Activated T-helper 1 cell treated with anti-CD3 and anti-CD28 coated beads, Interleukin-12 subunit alpha, Interleukin-12 subunit beta, Interleukin-2, Interleukin-4 antibody, amounts not matched to agents 30 ng/mL and 10 ng/mL and 1 ng/mL, durations not matched to agents 14 hours and 24 hours and 36 hours (primary cell): Measurements from ENCODE around the gene OSBPL8. TPM values are rescaled to one million over a fixed set of nuclear protein-coding genes. Genes with fewer than 3 reads are reported as not detected.

ENCODE experiments used
- DNase-seq: peaks from one replicate; pipeline ENCODE4 v3.0.0; 2021; ENCODE audit warnings: low spot score
- H3K27ac Mint-ChIP-seq: one replicate; pipeline ENCODE4 v1.8.0; 2021; ENCODE audit warnings: mild to moderate bottlenecking, mixed read lengths
- H3K27me3 Mint-ChIP-seq: one replicate; pipeline ENCODE4 v1.8.0; 2022; ENCODE audit warnings: mild to moderate bottlenecking, moderate library complexity, mixed read lengths; ENCODE audit not compliant: insufficient read depth
- H3K36me3 Mint-ChIP-seq: one replicate; pipeline ENCODE4 v1.8.0; 2021; ENCODE audit warnings: low read depth, mixed read lengths
- H3K4me1 Mint-ChIP-seq: one replicate; pipeline ENCODE4 v1.8.0; 2021; ENCODE audit warnings: low read depth, mixed read lengths
- H3K4me3 Mint-ChIP-seq: one replicate; pipeline ENCODE4 v1.8.0; 2021; ENCODE audit warnings: mild to moderate bottlenecking, moderate library complexity, mixed read lengths
- H3K9me3 Mint-ChIP-seq: one replicate; pipeline ENCODE4 v1.8.0; 2021; ENCODE audit warnings: mixed read lengths
- intact Hi-C: fragments of 100-400 bp; cut with micrococcal nuclease; formaldehyde crosslinking; loops from one replicate; pipeline ENCODE4 v1.15.1; 2024
- total RNA-seq: library from RNA; stranded (reverse); gene quantifications from 2 replicates; pipeline ENCODE4 v1.2.3, GENCODE V29; 2022

Gene OSBPL8
- total RNA-seq, 1 donor from 2014 or later = 86.9 TPM

- H3K4me3 Mint-ChIP-seq = no peak overlapping the region
- DNase-seq = no peak
- peaks cover 50% of the 10 kb centered on the region for H3K4me1 Mint-ChIP-seq
- no peaks in the 10 kb centered on the region for H3K9me3 Mint-ChIP-seq
- H3K27me3 Mint-ChIP-seq = no peaks in the 10 kb centered on the region
- H3K36me3 Mint-ChIP-seq = peaks cover 18% of the 10 kb centered on the region
- intact Hi-C loops = loop anchor here (10.0 kb wide), 1 partner anchor 1218 kb away; the partner anchor contains the start of genes CAPS2 and GLIPR1L1
- no peak overlapping the region for H3K27ac Mint-ChIP-seq
Observed at GRCh38 chr12:76552343-76552938, 7.1 kb downstream of the OSBPL8 start.

- no peak for DNase-seq
- Mint-ChIP-seq H3K4me3 (no peak overlapping the region), H3K36me3 (peaks cover 20% of the 10 kb centered on the region), H3K9me3 (no peaks in the 10 kb centered on the region), H3K27me3 (no peaks in the 10 kb centered on the region), H3K4me1 (peaks cover 53% of the 10 kb centered on the region), H3K27ac (no peak overlapping the region)
- intact Hi-C loops = loop anchor here (10.0 kb wide), 1 partner anchor 1217 kb away; the partner anchor contains the start of genes CAPS2 and GLIPR1L1
Observed at GRCh38 chr12:76551482-76551888, 8.1 kb downstream of the OSBPL8 start.

- no peaks in the 10 kb centered on the region for H3K9me3 Mint-ChIP-seq
- no peak for DNase-seq
- intact Hi-C loops = loop anchor here (5.0 kb wide), 1 partner anchor 38 kb away; no protein-coding TSS in a partner anchor
- H3K27me3 Mint-ChIP-seq = no peaks in the 10 kb centered on the region
- peaks cover 10% of the 10 kb centered on the region for H3K36me3 Mint-ChIP-seq
- peaks cover 47% of the 10 kb centered on the region for H3K4me1 Mint-ChIP-seq
- no peak overlapping the region for H3K27ac Mint-ChIP-seq
- H3K4me3 Mint-ChIP-seq = no peak overlapping the region
Observed at GRCh38 chr12:76549131-76549530, 10.4 kb downstream of the OSBPL8 start.

DNA sequence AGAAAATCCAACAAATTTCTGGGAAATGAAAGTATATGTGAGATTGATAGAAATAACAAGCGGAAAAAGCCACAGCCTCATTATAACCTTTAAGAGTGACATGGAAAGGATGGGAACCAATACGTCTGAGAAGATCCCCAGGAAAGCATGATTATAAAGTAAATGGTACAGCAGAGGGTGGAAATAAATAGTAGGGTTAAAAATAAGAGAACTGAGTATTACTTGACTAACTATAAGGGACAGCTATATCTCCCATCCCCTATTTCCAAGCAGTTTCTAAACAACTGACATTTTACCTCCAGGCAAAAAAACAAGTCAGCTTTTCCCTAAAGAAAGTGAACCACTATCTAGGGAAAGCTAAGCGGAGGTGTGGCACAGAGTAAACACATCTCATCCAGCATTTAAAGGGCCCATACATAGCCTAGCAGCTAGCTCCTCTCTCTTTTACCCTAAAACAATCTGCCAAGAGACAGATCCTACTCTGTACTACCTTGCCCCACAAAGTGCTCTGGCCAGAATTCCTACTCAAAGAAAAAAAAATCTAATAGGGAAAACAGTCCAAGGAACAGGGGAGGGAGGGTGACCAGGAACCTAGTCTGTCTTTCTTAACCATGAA lies 11.2 kb downstream of the OSBPL8 start:
- Mint-ChIP-seq H3K27me3 (no peaks in the 10 kb centered on the region), H3K36me3 (peaks cover 10% of the 10 kb centered on the region), H3K4me1 (peaks cover 47% of the 10 kb centered on the region), H3K9me3 (no peaks in the 10 kb centered on the region), H3K4me3 (no peak overlapping the region), H3K27ac (no peak overlapping the region)
- intact Hi-C loops = loop anchor here (5.0 kb wide), 1 partner anchor 39 kb away; no protein-coding TSS in a partner anchor
- DNase-seq = no peak

DNA sequence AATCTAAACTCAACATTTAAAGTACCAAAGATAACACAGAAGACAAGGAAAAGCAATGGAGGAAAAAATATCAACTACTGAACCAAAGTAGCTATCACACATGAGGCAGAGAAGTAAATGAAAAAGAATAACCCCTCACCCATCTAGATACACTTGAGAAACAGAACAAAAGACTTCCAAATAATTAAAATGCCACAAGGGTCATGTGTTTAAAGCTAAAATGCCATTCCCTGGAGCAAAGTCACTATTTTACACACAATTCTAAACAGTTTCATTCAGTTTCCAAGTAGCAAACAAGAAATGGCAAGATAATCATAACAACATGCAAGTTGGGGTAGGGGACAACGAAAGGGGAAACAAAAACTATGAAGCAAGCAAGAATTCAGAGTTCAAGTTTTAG lies 12.0 kb downstream of the OSBPL8 start:
- Mint-ChIP-seq H3K27me3 (no peaks in the 10 kb centered on the region), H3K36me3 (peaks cover 8% of the 10 kb centered on the region), H3K9me3 (no peaks in the 10 kb centered on the region), H3K4me3 (no peak overlapping the region), H3K4me1 (peaks cover 39% of the 10 kb centered on the region), H3K27ac (no peak overlapping the region)
- DNase-seq = no peak
- intact Hi-C loops = loop anchor here (5.0 kb wide), 1 partner anchor 40 kb away; no protein-coding TSS in a partner anchor

GRCh38 chr12:76546889-76547288 lies 12.7 kb downstream of the OSBPL8 start:
- intact Hi-C loops = loop anchor here (5.0 kb wide), 1 partner anchor 40 kb away; no protein-coding TSS in a partner anchor
- peaks cover 9% of the 10 kb centered on the region for H3K36me3 Mint-ChIP-seq
- no peak overlapping the region for H3K27ac Mint-ChIP-seq
- no peaks in the 10 kb centered on the region for H3K9me3 Mint-ChIP-seq
- H3K4me3 Mint-ChIP-seq = no peak overlapping the region
- H3K27me3 Mint-ChIP-seq = no peaks in the 10 kb centered on the region
- no peak for DNase-seq
- H3K4me1 Mint-ChIP-seq = peaks cover 42% of the 10 kb centered on the region

DNA sequence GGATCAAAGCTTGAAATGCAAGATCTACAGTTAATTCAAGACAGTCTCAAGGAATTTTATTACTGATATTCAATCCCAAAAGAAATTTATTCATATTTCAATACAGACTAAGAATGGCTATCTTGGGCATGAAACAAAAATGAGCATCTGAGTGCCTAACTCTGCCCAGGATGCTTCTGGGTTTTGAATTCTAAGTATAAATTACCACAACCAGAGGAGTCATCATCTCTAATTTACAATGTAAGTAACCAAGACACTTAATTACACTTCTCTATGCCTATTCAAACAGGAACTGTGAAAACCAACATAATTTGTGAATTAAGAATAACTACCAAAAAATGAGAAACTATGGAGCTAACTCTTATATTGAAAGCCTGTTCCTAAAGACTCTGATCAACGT lies 14.1 kb downstream of the OSBPL8 start:
- intact Hi-C loops = loop anchor here (1.0 to 5.0 kb wide), 2 partner anchors 13 to 42 kb away; no protein-coding TSS in a partner anchor
- H3K4me3 Mint-ChIP-seq = no peak overlapping the region
- H3K36me3 Mint-ChIP-seq = peaks cover 9% of the 10 kb centered on the region
- H3K27me3 Mint-ChIP-seq = no peaks in the 10 kb centered on the region
- no peaks in the 10 kb centered on the region for H3K9me3 Mint-ChIP-seq
- no peak for DNase-seq
- peaks cover 42% of the 10 kb centered on the region for H3K4me1 Mint-ChIP-seq
- H3K27ac Mint-ChIP-seq = no peak overlapping the region

- Mint-ChIP-seq H3K4me1 (peaks cover 47% of the 10 kb centered on the region), H3K4me3 (no peak overlapping the region), H3K9me3 (no peaks in the 10 kb centered on the region), H3K36me3 (peaks cover 8% of the 10 kb centered on the region), H3K27me3 (no peaks in the 10 kb centered on the region), H3K27ac (no peak overlapping the region)
- intact Hi-C loops = loop anchor here (1.0 to 5.0 kb wide), 2 partner anchors 14 to 43 kb away; no protein-coding TSS in a partner anchor
- DNase-seq = no peak
Observed at GRCh38 chr12:76544601-76545261, 14.8 kb downstream of the OSBPL8 start.

GRCh38 chr12:76543813-76544347 lies 15.7 kb downstream of the OSBPL8 start:
- peaks cover 6% of the 10 kb centered on the region for H3K36me3 Mint-ChIP-seq
- peaks cover 46% of the 10 kb centered on the region for H3K4me1 Mint-ChIP-seq
- H3K4me3 Mint-ChIP-seq = no peak overlapping the region
- no peaks in the 10 kb centered on the region for H3K27me3 Mint-ChIP-seq
- no peak for DNase-seq
- H3K9me3 Mint-ChIP-seq = no peaks in the 10 kb centered on the region
- intact Hi-C loops = no loop called here
- H3K27ac Mint-ChIP-seq = no peak overlapping the region

- H3K9me3 Mint-ChIP-seq = no peaks in the 10 kb centered on the region
- H3K4me3 Mint-ChIP-seq = no peak overlapping the region
- peaks cover 4% of the 10 kb centered on the region for H3K36me3 Mint-ChIP-seq
- H3K27ac Mint-ChIP-seq = no peak overlapping the region
- intact Hi-C loops = no loop called here
- H3K4me1 Mint-ChIP-seq = peaks cover 39% of the 10 kb centered on the region
- no peaks in the 10 kb centered on the region for H3K27me3 Mint-ChIP-seq
- DNase-seq = no peak
Observed at GRCh38 chr12:76542908-76543307, 16.7 kb downstream of the OSBPL8 start.

GRCh38 chr12:76539727-76540126 lies 19.8 kb downstream of the OSBPL8 start:
- intact Hi-C loops = no loop called here
- H3K27me3 Mint-ChIP-seq = no peaks in the 10 kb centered on the region
- DNase-seq = no peak
- H3K27ac Mint-ChIP-seq = no peak overlapping the region
- peaks cover 26% of the 10 kb centered on the region for H3K4me1 Mint-ChIP-seq
- H3K36me3 Mint-ChIP-seq = peaks cover 15% of the 10 kb centered on the region
- no peak overlapping the region for H3K4me3 Mint-ChIP-seq
- H3K9me3 Mint-ChIP-seq = no peaks in the 10 kb centered on the region

- DNase-seq = no peak
- no peaks in the 10 kb centered on the region for H3K9me3 Mint-ChIP-seq
Observed at GRCh38 chr12:76537923-76538322, 21.6 kb downstream of the OSBPL8 start.

GRCh38 chr12:76536546-76536945 lies 23.0 kb downstream of the OSBPL8 start:
- H3K27me3 Mint-ChIP-seq = no peaks in the 10 kb centered on the region
- peaks cover 16% of the 10 kb centered on the region for H3K4me1 Mint-ChIP-seq
- no peak overlapping the region for H3K27ac Mint-ChIP-seq
- H3K36me3 Mint-ChIP-seq = peaks cover 14% of the 10 kb centered on the region
- no peak for DNase-seq
- no peak overlapping the region for H3K4me3 Mint-ChIP-seq
- intact Hi-C loops = no loop called here
- H3K9me3 Mint-ChIP-seq = no peaks in the 10 kb centered on the region

More at GRCh38 chr12:76537923-76538322, 21.6 kb downstream of the OSBPL8 start:
- Mint-ChIP-seq H3K4me1 (peaks cover 20% of the 10 kb centered on the region), H3K4me3 (no peak overlapping the region), H3K27me3 (no peaks in the 10 kb centered on the region), H3K27ac (no peak overlapping the region), H3K36me3 (peaks cover 15% of the 10 kb centered on the region)
- intact Hi-C loops = no loop called here
